Measurements from ENCODE around the gene LTBP1.

The LTBP1 gene

DNA sequence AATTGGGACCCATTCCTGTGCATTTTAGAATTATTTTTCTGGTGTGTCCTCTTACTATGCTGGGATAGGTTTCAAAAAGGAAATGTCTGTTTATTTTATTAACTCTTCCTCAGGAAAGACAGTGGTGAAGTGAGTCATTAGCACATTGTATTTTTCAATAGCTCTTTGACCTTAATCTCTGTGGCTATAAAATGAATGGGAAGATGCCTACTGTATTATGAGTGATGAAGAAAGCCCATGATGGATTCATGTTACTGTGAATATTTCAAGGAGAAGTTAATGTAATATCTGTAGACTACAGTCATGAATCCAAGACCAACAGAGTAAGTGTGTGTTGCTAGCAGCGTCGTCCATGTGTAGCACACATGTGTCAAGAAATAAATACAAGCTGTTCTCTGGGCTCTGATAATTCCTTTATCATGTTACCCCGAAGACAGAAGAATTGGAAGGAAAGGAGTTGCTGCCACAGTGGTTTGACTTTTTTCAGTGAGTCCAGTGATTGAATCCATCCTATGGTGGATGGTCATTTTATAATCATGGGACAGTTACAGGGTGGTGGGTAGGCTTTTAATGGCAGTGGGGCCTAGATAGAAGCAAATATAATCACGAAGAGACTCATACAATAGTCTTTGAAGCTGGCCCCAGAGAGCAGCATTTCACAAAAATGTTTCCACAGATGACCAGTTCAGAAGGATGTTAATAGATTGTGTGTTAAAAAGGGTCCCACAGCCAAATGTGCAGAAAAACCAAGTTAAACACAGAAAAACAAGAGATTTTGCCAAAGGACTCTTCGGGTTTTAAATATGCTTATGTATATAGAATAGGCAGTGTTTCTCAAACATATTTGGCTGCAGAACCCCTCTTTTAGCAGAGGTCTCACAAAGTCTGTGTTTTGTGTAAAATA, 290.0 kb downstream of the LTBP1 start:
- DNase-seq: no peak

DNA sequence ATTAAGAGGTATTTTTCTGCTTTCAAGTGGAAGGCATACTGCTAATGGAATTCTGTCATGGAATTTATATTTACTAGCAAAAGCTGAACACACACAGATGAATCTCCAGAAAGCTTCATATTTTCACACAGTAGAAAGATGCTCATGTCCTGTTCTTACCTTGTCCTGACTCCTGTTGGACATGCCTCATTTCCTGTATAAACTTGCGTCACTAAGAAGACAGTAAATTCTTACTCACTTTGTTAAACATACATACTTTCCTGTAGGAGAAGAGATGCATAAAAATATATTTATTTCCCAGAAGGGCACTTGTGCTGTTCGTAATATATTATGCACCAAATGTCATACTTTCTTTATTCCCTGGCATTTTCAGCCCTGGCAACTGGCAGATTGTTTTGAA, 291.4 kb downstream of the LTBP1 start:
- no peak for DNase-seq

DNA sequence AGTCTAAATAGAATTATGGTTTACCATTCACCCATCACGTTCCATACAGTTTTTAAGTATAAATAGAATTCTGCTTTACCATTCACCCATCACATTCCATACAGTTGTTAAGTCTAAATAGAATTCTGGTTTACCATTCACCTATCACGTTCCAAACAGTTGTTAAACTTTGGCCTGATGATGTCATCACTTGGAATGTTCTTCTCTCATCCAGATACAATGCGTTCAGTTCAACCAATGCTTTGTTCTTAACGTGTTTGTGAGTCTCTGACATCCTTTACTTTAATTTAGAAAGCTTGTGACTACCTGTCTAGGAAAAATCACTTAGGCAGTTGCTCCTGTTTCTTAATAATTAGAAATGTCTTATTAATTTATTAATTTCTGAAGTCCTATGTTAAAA, 293.4 kb downstream of the LTBP1 start:
- no peak for DNase-seq

DNA sequence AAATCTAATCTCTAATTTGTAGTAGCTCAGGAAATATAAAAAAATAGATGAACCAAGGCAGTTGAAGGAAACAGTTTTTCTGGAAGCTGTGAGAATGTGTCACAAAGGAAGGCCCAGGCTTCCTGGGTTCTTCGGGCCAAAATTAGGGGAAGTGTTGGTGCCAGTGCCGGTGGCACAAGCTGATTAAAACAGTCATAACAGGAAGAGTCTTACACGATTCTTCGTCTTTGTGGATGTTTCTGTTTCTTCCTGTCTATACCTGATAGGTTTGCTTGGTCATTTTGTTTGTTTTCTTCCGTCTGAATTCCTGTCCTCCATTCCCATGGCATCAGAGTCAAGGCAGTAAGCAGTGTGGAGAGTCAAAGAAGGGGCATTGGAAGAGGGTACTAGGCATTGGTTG, 294.3 kb downstream of the LTBP1 start:
- no peak for DNase-seq

DNA sequence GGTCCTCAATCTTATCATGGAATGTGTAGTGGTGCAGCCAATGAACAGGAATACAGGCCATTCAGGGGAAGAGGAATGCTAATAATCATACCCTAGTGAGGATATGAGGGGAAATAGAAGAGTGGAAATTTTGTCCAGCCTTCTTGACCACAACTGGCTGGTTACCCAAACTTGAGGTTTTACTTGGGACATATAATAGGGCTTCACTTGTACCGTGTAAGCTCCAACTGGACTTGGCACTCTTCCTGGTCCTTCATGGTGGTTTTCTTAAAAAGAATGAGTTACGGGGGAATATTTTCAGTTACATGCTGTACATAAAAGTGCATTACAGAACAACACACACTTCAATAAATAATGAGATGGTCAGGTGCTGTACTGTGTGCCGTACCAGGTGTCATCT, 294.8 kb downstream of the LTBP1 start:
- no peak for DNase-seq

DNA sequence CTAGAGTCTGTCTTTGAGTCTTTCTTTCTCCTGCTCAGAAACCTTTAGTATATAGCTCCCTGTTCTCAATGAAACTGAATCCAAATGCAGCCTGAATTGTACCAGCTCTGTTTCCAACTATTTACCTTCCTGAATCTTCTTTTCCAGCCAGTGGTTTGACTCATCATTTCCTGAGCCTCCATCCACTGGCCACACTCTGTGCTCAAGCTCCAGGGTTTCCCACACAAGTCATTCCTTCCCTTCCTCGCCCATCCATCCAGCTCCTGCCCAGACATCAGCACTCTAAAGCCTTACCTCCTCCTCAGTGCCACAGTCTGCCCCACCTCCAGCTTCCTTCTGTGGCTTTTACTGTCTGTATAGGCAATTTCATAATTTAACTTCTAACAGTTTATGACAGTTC, 296.1 kb downstream of the LTBP1 start:
- no peak for DNase-seq

DNA sequence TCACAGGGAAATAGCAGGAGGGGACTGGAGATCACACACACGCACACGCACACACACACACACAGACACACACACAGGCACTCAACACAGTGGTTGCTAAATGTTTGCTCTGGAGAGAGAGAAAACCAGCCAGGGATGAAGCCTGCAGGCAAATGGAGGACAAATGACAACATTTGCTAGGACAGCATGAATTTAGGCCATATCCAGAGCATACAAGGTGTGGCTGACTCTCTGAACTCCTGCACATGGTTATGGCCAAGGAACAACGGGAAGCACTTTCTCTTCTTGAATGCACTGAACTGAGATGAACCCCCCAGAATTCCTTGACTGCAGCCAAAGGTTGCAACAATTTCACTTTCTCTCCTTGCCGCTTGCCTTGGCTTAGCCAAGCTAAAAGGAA, 299.7 kb downstream of the LTBP1 start:
- no peak for DNase-seq

DNA sequence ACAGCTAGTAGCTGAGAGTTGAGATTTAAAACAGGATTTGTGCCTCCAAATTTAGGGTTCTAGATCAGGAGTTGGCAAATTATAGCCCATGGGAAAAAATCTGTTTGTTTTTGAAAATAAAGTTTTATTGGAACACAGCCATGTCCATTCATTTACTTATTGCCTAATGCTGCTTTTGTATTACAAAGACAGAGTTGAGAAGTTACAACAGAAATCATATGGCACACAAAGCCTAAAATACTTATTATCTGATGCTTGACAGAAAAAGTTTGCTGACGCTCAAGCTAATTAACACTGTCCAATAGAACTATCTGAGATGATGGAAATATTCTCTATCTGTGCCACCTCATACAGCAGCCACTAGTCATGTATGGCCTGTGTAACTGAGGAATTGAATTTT, 300.6 kb downstream of the LTBP1 start:
- DNase-seq: no peak

DNA sequence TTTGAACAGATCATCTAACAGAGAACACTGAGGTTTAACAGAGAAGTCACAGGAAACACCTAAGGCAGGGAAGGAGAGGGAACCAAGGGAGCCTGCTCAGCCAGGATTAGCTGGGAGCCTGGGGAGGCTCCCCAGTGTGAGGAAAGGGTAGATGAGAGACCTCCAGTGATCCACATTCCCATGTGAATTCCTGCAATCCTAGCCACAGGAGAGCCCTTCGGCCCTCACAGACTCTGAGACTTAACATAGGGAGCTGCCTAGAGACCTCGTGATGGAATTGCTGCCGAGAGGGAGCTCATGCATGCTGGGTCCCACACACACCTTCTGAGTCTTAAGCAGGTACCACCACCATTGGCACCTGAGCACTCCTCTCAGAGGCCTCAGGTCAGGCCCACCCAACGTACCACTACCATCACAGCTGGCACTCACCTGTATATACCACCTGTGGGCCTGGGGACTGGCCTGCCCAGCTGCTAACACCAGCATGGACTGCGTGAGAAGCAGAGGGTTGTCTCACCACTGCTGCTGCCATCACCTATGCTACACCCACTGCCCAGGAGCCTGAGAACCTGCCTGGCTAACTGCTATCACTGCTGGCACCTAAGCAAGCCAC, 303.8 kb downstream of the LTBP1 start:
- DNase-seq: no peak

DNA sequence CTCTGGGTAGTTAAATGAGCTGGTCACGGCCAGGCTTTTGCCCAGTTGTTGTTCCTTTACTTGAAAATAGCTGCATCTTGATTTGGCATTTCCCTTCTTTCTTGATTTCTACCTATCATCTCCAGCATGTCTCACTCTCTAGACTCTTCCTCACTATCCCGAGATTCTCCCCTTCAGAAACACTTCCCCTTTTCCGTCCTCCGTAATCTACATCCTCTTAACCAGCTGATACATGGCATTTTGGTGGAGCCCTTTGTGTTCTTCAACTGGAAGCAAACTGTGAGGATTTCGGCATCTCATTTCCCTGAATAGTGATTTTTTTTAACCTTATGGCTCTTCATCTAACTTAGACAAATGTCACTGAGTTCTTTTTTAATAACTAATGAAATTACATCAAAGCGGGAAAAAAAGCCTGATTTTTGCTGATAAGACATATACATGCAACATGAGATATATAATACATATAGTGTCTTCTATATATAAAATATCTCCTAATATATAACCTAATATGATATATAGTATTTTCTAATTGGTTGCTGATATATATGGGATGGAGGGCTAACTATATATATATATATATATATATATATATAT, 309.5 kb downstream of the LTBP1 start:
- no peak for DNase-seq

DNA sequence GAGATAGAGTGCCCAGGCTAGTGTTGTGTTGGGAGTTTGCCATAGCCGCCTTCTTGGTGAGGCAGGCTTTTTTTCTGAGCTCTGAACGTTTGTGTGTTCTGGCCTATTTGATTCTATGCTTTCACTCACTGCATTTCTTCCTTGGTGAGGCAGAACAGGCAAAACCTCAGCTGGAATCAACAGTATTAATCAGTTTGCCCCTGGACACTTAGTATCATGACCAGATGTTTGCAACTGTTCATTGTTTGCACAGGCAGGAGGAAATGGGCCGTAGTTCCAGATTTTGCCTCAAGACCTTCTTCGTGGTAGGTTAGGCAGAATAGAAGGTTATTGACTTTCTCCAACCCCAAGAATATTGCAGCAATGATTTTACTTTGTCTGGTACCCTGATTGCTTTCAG, 311.6 kb downstream of the LTBP1 start:
- no peak for DNase-seq

DNA sequence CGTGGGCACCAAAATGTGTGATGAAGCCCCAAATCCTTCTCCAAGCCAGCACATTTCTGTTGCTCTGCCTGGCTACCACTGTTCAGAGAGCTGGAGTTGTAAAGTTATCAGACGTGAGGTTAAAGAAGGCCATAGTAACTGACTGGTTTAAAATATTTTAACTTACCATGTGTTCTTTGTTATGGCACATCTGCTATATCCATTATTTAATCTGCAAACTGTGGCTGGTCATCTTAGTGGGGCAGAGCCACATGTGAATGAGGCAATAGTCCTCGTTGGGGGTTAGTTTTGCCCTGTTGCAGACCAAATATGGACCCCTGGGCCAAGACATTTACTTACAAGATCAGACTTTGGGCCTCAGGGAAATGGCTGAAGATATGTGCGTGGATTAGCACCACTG, 315.3 kb downstream of the LTBP1 start:
- DNase-seq: no peak

DNA sequence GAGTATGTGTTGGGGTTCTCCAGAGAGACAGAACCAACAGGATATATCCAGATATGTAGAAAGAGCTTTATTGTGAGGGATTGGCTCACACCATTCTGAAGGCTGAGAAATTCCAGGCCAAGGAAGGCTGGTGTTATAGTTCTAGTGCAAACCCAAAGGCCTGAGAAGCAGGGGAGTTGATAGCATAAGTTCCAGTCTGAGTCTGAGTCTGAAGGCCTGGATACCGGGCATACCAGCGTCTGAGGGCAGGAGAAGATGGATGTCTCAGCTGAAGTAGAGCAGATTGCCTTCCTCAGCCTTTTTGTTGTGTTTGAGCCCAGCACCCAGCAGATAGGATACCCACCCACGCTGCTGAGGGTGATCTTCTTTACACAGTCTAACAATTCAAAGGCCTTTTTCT, 318.0 kb downstream of the LTBP1 start:
- DNase-seq: no peak

DNA sequence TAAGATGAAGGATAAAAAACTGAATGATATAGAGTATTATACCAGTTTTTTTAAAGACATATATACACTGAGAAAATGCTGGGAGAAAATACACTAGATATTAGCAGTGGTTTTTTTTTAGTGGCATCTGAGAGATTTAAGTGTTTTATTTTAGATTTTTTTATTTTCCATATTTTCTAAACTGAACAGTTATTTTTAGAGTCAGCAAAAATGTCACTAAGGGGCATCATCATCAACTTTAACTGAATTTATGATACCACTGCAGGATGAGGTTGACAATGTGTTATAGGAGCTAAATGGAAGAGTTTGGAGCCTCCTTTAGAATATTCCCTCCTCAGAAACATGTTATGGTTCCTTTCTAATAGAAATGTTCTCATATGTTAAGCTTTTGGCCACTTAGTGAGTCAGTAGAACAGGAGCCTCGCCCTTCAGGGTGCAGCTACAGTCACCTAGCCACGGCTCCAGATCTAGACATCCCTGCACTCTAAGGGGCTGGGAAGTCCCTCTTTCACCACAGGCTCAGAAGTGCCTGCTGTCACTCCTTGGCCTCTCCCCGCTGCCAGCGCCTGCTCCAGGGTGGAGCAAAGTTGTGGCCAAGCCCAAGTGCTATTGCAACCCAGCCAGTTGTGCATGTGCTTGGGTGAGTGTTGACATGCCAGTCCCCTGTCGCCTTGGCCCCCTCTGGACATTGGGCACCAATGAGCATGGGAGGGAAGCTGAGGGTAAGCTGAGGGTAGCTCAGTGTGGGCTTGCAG, 319.0 kb downstream of the LTBP1 start:
- DNase-seq: no peak

DNA sequence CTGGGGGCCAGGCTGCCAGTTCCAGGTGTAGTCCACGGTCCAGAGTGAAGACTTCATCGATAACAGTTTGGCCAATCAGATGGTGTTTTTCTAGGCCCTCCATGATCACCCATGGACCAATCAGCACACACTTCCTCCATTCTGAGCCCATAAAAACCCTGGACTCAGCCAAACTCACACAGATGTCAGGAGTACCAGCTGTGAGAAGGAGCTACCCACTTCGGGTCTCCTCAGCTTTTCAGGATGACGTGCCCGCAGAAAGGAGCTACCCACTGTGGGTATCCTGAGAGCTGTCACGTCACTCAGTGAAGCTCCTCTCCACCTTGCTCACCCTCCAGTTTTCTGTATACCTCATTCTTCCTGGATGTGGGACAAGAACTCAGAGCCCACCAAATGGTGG, 319.7 kb downstream of the LTBP1 start:
- DNase-seq: no peak

DNA sequence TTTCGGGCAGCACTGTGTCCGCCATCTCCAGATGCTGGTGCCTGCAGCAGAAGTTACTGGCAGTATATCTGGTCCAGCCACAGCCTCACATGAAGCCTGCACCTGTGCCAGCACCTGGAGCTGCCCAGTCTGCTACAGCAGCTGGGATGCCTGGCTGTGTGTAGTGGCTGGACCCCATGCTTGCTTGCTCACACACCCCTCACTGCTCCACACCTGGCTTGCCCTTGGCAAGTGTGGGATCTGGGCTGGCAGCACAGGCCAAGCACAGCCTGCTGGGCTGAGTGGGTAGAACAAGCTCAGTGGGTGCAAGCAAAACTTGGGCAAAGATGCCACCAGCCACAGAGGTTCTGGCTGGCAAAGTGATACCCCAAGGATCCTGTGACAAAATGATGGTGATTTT, 320.3 kb downstream of the LTBP1 start:
- no peak for DNase-seq

DNA sequence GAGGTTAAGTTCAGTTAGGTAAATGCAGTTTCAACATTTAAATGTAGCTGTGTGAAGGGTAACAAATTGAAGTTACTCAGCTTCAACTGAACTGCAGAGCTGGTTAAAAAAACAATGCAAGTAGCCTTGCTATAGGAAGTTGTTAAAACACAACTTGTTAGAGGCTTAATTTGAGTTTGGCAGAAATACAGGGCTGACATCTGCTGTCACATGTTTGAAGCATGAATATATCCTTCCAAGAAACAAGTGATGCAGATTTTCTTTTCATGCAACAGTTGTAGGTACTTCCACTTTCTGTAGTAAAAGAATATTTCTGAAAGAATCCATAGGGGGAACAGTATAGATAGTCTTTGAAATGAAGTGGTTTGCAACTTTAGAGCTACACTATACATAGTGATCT, 321.0 kb downstream of the LTBP1 start:
- no peak for DNase-seq

DNA sequence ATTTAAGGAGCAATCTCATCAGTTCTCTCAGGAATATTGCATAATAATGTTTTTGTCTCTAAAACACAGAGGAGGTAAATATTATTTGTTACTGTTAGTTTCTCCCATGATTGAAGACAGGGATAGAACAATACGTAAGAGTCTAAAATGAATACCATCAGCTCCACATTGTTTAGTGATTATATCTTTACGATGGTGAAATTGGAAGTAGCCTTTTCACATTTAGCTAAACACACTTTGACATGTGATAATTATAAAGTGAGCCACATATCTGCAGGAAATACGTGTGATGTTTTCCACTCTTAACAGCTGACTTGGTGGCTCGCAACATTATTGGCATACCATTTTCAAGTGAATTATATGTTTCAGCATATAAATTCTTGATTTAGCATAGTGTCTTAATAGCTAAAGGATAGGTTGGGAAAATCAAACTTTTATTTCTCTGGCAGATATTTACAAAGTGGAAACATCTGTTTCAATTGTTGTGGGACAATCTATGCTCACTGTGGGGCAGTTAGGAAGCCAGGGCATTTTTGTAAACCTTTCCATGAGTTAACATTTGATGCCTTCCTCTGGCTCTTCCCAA, 321.6 kb downstream of the LTBP1 start:
- no peak for DNase-seq

DNA sequence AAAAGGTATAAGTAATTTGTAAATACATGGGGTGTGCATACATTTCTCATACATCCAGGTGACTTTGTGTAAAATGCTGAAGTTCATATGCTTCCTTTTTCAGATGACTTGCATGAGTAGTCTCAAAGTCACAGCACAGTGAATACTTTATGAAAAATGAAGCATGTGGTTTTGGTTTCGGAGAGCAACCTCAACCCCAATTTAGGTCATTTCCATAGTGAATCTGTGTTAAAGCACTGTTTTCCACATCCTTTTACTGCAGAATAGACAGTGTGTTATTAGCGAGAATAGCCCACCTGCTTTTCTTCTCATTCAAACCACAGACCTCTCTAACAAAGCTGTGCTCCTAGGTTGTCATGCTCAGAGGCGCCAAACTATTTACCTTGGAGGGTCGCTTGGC, 325.2 kb downstream of the LTBP1 start:
- DNase-seq: no peak

DNA sequence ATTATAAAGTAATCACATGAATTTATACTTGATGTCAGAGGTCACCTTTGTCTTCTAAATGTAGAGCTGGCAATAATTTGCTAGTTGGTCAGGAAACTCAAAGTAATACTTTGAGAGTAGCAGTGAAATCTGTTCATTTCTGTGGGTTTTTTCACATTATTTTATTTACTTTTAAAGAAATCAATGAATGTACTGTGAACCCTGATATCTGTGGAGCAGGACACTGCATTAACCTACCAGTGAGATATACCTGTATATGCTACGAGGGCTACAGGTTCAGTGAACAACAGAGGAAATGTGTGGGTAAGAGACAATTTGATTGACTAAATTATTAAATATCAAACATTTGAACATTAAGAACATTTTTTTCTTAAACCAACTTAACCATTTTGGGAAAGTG, 326.7 kb downstream of the LTBP1 start:
- no peak for DNase-seq

DNA sequence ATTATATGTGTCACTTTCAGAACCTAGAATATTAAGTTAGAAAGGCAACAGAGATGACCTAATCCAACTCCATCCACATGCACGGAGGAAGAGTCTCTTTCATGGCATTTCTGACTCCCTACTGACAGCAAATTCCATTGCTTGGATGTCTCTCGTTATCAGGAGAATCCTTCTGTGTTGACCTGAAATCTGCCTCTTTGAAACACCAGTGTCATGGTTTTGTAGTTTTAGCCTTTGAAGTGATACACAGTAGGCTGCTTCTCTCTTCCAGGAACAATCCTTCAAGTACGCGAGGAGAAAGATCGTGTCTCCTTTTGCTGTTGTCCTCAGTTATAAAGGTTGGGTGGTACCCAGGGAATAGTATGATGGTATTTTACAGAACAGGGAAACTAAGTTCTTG, 327.8 kb downstream of the LTBP1 start:
- no peak for DNase-seq

DNA sequence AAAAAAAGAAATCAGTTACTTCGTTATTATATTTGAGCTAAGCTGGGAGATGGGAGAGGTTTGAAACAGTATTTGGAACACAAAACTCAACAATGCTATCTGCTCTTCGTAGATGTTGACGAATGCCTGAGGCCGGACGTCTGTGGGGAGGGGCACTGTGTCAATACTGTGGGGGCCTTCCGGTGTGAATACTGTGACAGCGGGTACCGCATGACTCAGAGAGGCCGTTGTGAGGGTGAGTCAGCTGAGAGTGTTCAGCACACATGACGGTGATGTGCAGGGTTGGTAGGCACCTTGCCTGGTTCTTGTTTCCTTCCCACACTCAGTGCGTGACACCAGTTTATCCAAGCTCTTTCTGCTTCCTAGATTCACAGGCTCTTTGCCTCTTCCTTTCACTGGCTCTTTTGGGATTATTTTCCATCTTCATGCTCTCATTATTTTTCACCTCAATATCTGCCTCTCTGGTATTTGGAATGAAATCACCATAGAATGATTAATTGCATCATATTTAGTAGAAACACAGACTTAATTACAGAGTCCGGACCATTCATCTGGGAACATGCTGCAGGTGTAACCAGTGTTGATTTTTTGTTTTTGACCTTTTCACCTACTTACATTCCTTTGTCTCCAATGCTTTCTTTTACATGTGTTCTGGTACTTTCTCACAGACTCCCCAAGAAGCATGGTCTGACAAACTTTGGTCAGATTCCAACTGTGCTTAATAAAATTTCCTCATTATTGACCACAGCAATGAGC, 329.1 kb downstream of the LTBP1 start:
- DNase-seq: no peak

Data from NCI-H146 (cell line).